Neural cell (in vitro differentiated cells): ENCODE results near the gene FOXN1. TPM values are rescaled to one million over a fixed set of nuclear protein-coding genes. Genes with fewer than 3 reads are reported as not detected.

Experiments used
- H2AFZ ChIP-seq: fragments of 200-600, 300-800 bp; sonication (generic), shearing (Covaris generic); 2 replicates; pipeline ENCODE4 v1.6.0; 2014; ENCODE audit warnings: low read depth, mild to moderate bottlenecking, antibody characterized with exemption, low read length, moderate library complexity
- H3F3A ChIP-seq: fragments of 200-600 bp; shearing (Covaris generic); 2 replicates; pipeline ENCODE4 v1.6.1; 2016; ENCODE audit warnings: mild to moderate bottlenecking, moderate library complexity, mixed read lengths, antibody characterized with exemption, low read length; ENCODE audit not compliant: insufficient read depth, poor library complexity, severe bottlenecking
- H3K27ac ChIP-seq: fragments of 200-600, 300-800 bp; sonication (generic), shearing (Covaris generic); 2 replicates; pipeline ENCODE4 v1.5.1; 2014; ENCODE audit warnings: mild to moderate bottlenecking, low read length, moderate library complexity
- H3K27me3 ChIP-seq: fragments of 300-800, 200-600 bp; sonication (generic), shearing (Covaris generic); 2 replicates; pipeline ENCODE4 v1.6.0; 2014; ENCODE audit warnings: mild to moderate bottlenecking, low read depth, low read length, moderate library complexity; ENCODE audit not compliant: insufficient read depth
- H3K36me3 ChIP-seq: fragments of 300-800, 200-600 bp; sonication (generic), shearing (Covaris generic); 2 replicates; pipeline ENCODE4 v1.5.1; 2014; ENCODE audit warnings: mild to moderate bottlenecking, antibody characterized with exemption, low read length, moderate library complexity; ENCODE audit not compliant: insufficient read depth
- H3K4me2 ChIP-seq: fragments of 300-800, 200-600 bp; sonication (generic), shearing (Covaris generic); 2 replicates; pipeline ENCODE4 v1.6.0; 2014; ENCODE audit warnings: mild to moderate bottlenecking, low read length
- H3K4me3 ChIP-seq: fragments of 300-800, 200-600 bp; sonication (generic), shearing (Covaris generic); 2 replicates; pipeline ENCODE4 v1.5.1; 2014; ENCODE audit warnings: mild to moderate bottlenecking, low read length, moderate library complexity
- H3K79me2 ChIP-seq: fragments of 200-600 bp; shearing (Covaris generic); replicated peaks from 2 replicates; pipeline ENCODE4 v1.6.0; 2014; ENCODE audit warnings: mild to moderate bottlenecking, low read length, moderate library complexity; ENCODE audit not compliant: insufficient read depth
- H3K9ac ChIP-seq: fragments of 300-800, 200-600 bp; sonication (generic), shearing (Covaris generic); 2 replicates; pipeline ENCODE4 v1.6.1; 2016; ENCODE audit warnings: mild to moderate bottlenecking, low read length, mixed read lengths
- H3K9me2 ChIP-seq: fragments of 200-600 bp; shearing (Covaris generic); 2 replicates; pipeline ENCODE4 v1.6.1; 2016; ENCODE audit warnings: mild to moderate bottlenecking, low read length, mixed read lengths; ENCODE audit not compliant: insufficient read depth
- H3K9me3 ChIP-seq: fragments of 200-600, 300-800 bp; sonication (generic), shearing (Covaris generic); 2 replicates; pipeline ENCODE4 v1.6.1; 2016; ENCODE audit warnings: mild to moderate bottlenecking, mixed run types, low read length, moderate library complexity, mixed read lengths
- H4K20me1 ChIP-seq: fragments of 200-600 bp; shearing (Covaris generic); 2 replicates; pipeline ENCODE4 v1.6.1; 2016; ENCODE audit warnings: mild to moderate bottlenecking, mixed run types; ENCODE audit not compliant: insufficient read depth
- EP300 ChIP-seq: fragments of 450-650 bp; conservative IDR thresholded peaks from 2 replicates; pipeline ENCODE4 v1.6.1; 2014; ENCODE audit warnings: antibody characterized with exemption, mild to moderate bottlenecking, moderate library complexity; ENCODE audit not compliant: poor library complexity, severe bottlenecking
- EZH2 ChIP-seq: fragments of 200-600, 300-800 bp; shearing (Covaris generic), sonication (generic); IDR thresholded peaks from 2 replicates; pipeline ENCODE4 v1.6.1; 2014; ENCODE audit warnings: antibody characterized with exemption, low read length, borderline replicate concordance, mild to moderate bottlenecking; ENCODE audit not compliant: insufficient read depth, poor library complexity, severe bottlenecking
- MXI1 ChIP-seq: fragments of 450-650 bp; conservative IDR thresholded peaks from 2 replicates; pipeline ENCODE4 v1.6.1; 2014; ENCODE audit warnings: antibody characterized with exemption, mild to moderate bottlenecking; ENCODE audit not compliant: poor library complexity, severe bottlenecking
- POLR2AphosphoS5 ChIP-seq: IDR thresholded peaks from 2 replicates; pipeline ENCODE4 v1.6.1; 2012
- RAD21 ChIP-seq: fragments of 450-650 bp; conservative IDR thresholded peaks from 2 replicates; pipeline ENCODE4 v1.6.1; 2014; ENCODE audit warnings: antibody characterized with exemption, mild to moderate bottlenecking, moderate library complexity
- SMC3 ChIP-seq: fragments of 450-650 bp; conservative IDR thresholded peaks from 2 replicates; pipeline ENCODE4 v1.6.1; 2014; ENCODE audit warnings: antibody characterized with exemption, mild to moderate bottlenecking, moderate library complexity; ENCODE audit not compliant: poor library complexity
- TAF1 ChIP-seq: IDR thresholded peaks from 2 replicates; pipeline ENCODE4 v1.6.1; 2012; ENCODE audit warnings: low read depth
- polyA plus RNA-seq: library from polyadenylated mRNA; depleted of rRNA; stranded (reverse); fragments of >200 nt; gene quantifications from 2 replicates; pipeline ENCODE4 v1.2.3, GENCODE V29; 2014
- TF ChIP-seq, protein P1 (sequence below): IDR thresholded peaks from 2 replicates; pipeline ENCODE4 v1.6.1; 2012; ENCODE audit warnings: borderline replicate concordance
- TF ChIP-seq, protein P2 (sequence below): fragments of 450-650 bp; IDR thresholded peaks from 2 replicates; pipeline ENCODE4 v1.5.1; 2014; ENCODE audit warnings: antibody characterized with exemption, mild to moderate bottlenecking, moderate library complexity; ENCODE audit not compliant: poor library complexity, severe bottlenecking

The FOXN1 gene
- polyA plus RNA-seq, 1 donor from 2014 or later, result not detected

- no peak overlapping the region for H2AFZ ChIP-seq
- H3K9me3 ChIP-seq, result no peaks in the 10 kb centered on the region
- H3K4me2 ChIP-seq, result no peak overlapping the region
- TF ChIP-seq SMC3 (no peak), POLR2AphosphoS5 (no peak), MXI1 (no peak), RAD21 (no peak), TAF1 (no peak), EP300 (no peak), EZH2 (no peak)
- TF ChIP-seq, protein P1, sequence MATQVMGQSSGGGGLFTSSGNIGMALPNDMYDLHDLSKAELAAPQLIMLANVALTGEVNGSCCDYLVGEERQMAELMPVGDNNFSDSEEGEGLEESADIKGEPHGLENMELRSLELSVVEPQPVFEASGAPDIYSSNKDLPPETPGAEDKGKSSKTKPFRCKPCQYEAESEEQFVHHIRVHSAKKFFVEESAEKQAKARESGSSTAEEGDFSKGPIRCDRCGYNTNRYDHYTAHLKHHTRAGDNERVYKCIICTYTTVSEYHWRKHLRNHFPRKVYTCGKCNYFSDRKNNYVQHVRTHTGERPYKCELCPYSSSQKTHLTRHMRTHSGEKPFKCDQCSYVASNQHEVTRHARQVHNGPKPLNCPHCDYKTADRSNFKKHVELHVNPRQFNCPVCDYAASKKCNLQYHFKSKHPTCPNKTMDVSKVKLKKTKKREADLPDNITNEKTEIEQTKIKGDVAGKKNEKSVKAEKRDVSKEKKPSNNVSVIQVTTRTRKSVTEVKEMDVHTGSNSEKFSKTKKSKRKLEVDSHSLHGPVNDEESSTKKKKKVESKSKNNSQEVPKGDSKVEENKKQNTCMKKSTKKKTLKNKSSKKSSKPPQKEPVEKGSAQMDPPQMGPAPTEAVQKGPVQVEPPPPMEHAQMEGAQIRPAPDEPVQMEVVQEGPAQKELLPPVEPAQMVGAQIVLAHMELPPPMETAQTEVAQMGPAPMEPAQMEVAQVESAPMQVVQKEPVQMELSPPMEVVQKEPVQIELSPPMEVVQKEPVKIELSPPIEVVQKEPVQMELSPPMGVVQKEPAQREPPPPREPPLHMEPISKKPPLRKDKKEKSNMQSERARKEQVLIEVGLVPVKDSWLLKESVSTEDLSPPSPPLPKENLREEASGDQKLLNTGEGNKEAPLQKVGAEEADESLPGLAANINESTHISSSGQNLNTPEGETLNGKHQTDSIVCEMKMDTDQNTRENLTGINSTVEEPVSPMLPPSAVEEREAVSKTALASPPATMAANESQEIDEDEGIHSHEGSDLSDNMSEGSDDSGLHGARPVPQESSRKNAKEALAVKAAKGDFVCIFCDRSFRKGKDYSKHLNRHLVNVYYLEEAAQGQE, result no peak
- TF ChIP-seq, protein P2, sequence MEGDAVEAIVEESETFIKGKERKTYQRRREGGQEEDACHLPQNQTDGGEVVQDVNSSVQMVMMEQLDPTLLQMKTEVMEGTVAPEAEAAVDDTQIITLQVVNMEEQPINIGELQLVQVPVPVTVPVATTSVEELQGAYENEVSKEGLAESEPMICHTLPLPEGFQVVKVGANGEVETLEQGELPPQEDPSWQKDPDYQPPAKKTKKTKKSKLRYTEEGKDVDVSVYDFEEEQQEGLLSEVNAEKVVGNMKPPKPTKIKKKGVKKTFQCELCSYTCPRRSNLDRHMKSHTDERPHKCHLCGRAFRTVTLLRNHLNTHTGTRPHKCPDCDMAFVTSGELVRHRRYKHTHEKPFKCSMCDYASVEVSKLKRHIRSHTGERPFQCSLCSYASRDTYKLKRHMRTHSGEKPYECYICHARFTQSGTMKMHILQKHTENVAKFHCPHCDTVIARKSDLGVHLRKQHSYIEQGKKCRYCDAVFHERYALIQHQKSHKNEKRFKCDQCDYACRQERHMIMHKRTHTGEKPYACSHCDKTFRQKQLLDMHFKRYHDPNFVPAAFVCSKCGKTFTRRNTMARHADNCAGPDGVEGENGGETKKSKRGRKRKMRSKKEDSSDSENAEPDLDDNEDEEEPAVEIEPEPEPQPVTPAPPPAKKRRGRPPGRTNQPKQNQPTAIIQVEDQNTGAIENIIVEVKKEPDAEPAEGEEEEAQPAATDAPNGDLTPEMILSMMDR, result no peak
- no peaks in the 10 kb centered on the region for H3F3A ChIP-seq
- no peaks in the 10 kb centered on the region for H3K36me3 ChIP-seq
- no peak overlapping the region for H3K4me3 ChIP-seq
- no peak overlapping the region for H3K9ac ChIP-seq
- no peak overlapping the region for H3K27ac ChIP-seq
- H4K20me1 ChIP-seq, result no peaks in the 10 kb centered on the region
- no peaks in the 10 kb centered on the region for H3K27me3 ChIP-seq
- no peaks in the 10 kb centered on the region for H3K9me2 ChIP-seq
- H3K79me2 ChIP-seq, result no peaks in the 10 kb centered on the region
Measured at GRCh38 chr17:28474111-28474531, 32.0 kb upstream of the FOXN1 start.

DNA sequence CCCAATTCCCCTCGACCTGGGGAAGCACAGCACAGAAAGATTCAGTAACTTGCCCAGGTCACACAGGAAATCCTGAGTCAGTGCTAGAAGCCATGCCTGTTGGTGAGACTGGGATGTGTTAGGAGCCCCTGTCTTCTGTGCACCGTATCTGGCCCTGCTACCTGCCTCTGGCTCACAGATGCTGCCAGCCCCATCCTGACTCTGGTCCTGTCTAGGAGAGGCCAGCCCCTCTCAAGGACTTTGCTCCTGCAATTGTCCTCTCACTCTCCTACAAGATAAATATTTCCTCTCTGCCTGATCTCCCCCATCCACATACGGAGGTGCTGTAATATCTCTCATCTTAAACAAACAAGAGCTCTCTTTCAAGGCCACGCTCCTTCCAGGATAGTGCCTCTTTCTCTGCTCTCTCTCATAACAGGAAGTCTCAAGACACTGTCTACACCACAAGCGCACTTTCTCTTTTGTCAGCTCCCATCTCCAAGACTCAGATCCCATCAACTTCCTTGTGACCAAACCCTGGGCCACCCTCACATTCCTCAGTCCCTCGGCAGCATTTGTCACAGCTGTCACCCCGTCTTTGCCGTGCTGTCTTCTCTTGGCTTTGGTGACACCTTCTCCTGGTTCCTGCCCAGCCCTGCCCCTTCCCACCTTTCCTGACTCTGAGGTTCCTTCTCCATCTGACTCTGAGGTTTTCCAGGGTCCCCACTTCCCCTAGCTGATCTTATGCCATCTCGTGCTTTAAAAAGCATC is 30.8 kb upstream of the FOXN1 start:
- no peak overlapping the region for H3K4me3 ChIP-seq
- no peak overlapping the region for H2AFZ ChIP-seq
- no peaks in the 10 kb centered on the region for H3F3A ChIP-seq
- no peaks in the 10 kb centered on the region for H3K36me3 ChIP-seq
- H3K9me3 ChIP-seq, result no peaks in the 10 kb centered on the region
- no peak overlapping the region for H3K4me2 ChIP-seq
- H3K79me2 ChIP-seq, result no peaks in the 10 kb centered on the region
- no peaks in the 10 kb centered on the region for H4K20me1 ChIP-seq
- TF ChIP-seq POLR2AphosphoS5 (no peak), RAD21 (no peak)
- TF ChIP-seq, protein P1, result no peak
- H3K27ac ChIP-seq, result no peak overlapping the region
- H3K27me3 ChIP-seq, result no peaks in the 10 kb centered on the region
- no peak overlapping the region for H3K9ac ChIP-seq
- H3K9me2 ChIP-seq, result no peaks in the 10 kb centered on the region
